NT2/D1 (cell line): ENCODE results near the gene FOXP1.

ENCODE experiments used
- DNase-seq: peaks from one replicate; pipeline ENCODE4 v3.0.0-alpha.2; 2011; ENCODE audit warnings: low read depth, low spot score
- H3K27me3 ChIP-seq: 2 replicates; pipeline ENCODE4 v1.6.0; 2011; ENCODE audit warnings: mild to moderate bottlenecking; ENCODE audit not compliant: insufficient read length, insufficient read depth
- H3K36me3 ChIP-seq: 2 replicates; pipeline ENCODE4 v1.6.1; 2011; ENCODE audit warnings: mild to moderate bottlenecking, low read length, mixed read lengths; ENCODE audit not compliant: insufficient read depth, insufficient read length
- H3K4me1 ChIP-seq: 2 replicates; pipeline ENCODE4 v1.5.1; 2011; ENCODE audit not compliant: insufficient read depth, insufficient read length
- H3K4me3 ChIP-seq: 2 replicates; pipeline ENCODE4 v1.5.1; 2011; ENCODE audit warnings: low read depth; ENCODE audit not compliant: insufficient read length
- H3K9ac ChIP-seq: 2 replicates; pipeline ENCODE4 v1.6.0; 2011; ENCODE audit warnings: low read depth; ENCODE audit not compliant: insufficient read length
- H3K9me3 ChIP-seq: 2 replicates; pipeline ENCODE4 v1.5.1; 2011; ENCODE audit warnings: mild to moderate bottlenecking, low read length; ENCODE audit not compliant: insufficient read depth
- SUZ12 ChIP-seq: IDR thresholded peaks from 2 replicates; pipeline ENCODE4 v1.6.1; 2011; ENCODE audit not compliant: insufficient read length, insufficient read depth; ENCODE audit errors: extremely low read depth
- YY1 ChIP-seq: IDR thresholded peaks from 2 replicates; pipeline ENCODE4 v1.6.1; 2011; ENCODE audit not compliant: insufficient read length, insufficient read depth
- ZNF274 ChIP-seq: IDR thresholded peaks from 2 replicates; pipeline ENCODE4 v1.6.1; 2011; ENCODE audit warnings: mild to moderate bottlenecking, low read depth, low read length

FOXP1 gene

DNA sequence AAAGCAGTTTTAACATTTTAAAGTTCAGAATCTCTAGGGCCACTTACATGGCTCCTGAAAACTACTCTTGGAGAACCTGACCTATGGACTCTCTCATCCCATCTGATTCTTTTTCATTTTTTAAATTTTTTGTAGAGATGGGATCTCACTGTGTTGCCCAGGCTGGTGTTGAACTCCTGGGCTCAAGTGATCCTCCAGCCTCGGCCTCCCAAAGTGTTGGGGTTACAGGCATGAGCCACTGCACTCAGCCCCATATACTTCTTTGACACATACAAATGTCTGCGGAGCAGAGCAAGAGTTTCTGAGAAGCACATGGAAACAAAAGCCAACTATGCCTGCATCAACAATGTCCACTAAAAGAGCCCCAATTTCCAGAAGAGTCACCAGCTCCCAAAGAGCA lies 189.8 kb downstream of the FOXP1 start:
- no peak for DNase-seq
- Histone ChIP-seq H3K9me3 (no peaks in the 10 kb centered on the region), H3K36me3 (no peaks in the 10 kb centered on the region), H3K4me1 (no peaks in the 10 kb centered on the region), H3K27me3 (no peaks in the 10 kb centered on the region), H3K9ac (no peak overlapping the region), H3K4me3 (no peak overlapping the region)
- TF ChIP-seq ZNF274 (no peak), SUZ12 (no peak), YY1 (no peak)

DNA sequence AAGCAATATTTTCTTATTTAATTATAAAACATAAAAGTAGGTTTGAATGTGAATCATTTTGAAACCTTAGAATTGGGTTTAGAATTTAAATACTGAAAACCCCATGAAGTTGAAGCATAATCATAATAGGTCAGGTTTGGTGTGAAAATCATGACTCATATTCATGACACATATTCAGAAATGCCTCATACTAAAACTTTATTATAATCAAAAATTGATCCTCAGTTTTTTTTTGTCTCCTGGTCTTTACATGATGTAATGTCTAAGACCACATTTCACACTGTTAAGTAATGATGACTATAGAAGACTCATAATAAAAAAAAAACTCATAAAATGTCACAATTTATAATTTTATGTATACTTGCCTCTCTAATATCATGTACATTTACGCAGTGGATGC lies 190.4 kb downstream of the FOXP1 start:
- Histone ChIP-seq H3K36me3 (no peaks in the 10 kb centered on the region), H3K27me3 (no peaks in the 10 kb centered on the region), H3K9me3 (no peaks in the 10 kb centered on the region), H3K9ac (no peak overlapping the region), H3K4me1 (no peaks in the 10 kb centered on the region), H3K4me3 (no peak overlapping the region)
- TF ChIP-seq YY1, result no peak
- TF ChIP-seq SUZ12, result no peak
- no peak for TF ChIP-seq ZNF274
- no peak for DNase-seq

DNA sequence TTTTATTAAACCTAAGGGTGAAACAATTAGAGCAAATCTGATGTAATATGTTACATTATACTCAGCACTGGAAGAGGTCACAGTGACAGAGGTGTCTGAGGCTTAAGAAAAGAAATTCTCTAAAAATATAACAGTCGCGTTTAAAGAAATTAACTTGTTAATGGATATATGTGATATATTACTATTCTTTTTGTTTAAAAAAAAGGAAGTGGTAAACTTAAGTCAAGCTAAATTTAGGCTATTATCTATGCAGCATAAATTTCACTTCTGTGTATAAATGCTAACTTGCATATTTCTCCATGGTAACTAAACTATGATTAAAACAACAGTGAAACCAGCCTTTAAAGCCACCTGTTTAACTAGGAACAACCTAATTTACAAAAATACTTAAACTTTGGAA lies 191.3 kb downstream of the FOXP1 start:
- TF ChIP-seq YY1 (no peak), SUZ12 (no peak), ZNF274 (no peak)
- H3K9ac ChIP-seq, result no peak overlapping the region

GRCh38 chr3:71391361-71391760 lies 192.2 kb downstream of the FOXP1 start:
- Histone ChIP-seq H3K9me3 (no peaks in the 10 kb centered on the region), H3K9ac (no peak overlapping the region), H3K27me3 (no peaks in the 10 kb centered on the region), H3K4me1 (no peaks in the 10 kb centered on the region), H3K4me3 (no peak overlapping the region), H3K36me3 (no peaks in the 10 kb centered on the region)
- DNase-seq, result no peak
- TF ChIP-seq YY1, result no peak
- no peak for TF ChIP-seq ZNF274
- no peak for TF ChIP-seq SUZ12

More for the DNA sequence above, 191.3 kb downstream of the FOXP1 start:
- Histone ChIP-seq H3K27me3 (no peaks in the 10 kb centered on the region), H3K9me3 (no peaks in the 10 kb centered on the region), H3K4me3 (no peak overlapping the region), H3K4me1 (no peaks in the 10 kb centered on the region), H3K36me3 (no peaks in the 10 kb centered on the region)
- DNase-seq, result no peak

DNA sequence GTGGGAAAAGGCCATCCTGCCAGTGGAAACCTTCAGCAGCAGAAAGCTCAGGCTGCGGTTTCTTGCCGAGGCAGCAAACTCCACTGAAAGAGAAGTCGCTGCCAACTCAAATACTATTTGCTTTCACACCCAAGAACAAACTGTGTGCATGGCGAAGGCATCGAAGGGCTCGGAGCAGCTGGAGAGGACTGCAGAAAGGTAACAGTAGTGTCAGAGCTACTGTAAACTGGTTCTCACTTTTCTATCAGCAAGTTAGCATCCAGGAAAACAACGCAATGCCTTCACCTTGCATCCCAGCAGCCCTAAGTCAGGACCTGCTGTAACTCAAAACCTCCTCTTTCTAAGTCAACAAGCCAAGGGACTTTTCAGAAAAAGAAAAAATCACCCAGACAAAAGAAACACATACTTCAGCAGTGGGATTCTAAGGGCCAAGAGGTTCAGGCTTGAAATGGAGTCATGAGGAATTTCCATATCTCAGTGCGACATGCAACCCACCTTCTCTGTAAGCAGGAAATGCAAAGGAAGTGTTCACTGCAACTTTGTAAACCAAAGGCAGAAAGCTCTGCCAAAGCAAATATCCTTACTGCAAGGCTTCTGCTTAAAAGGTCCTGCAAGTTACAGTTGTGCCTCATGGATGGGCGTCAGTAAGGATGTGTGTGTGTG lies 193.5 kb downstream of the FOXP1 start:
- Histone ChIP-seq H3K4me3 (no peak overlapping the region), H3K9me3 (no peaks in the 10 kb centered on the region), H3K9ac (no peak overlapping the region), H3K27me3 (no peaks in the 10 kb centered on the region), H3K36me3 (no peaks in the 10 kb centered on the region), H3K4me1 (no peaks in the 10 kb centered on the region)
- DNase-seq, result peak; percentile 36
- TF ChIP-seq ZNF274, result no peak
- TF ChIP-seq YY1, result no peak
- TF ChIP-seq SUZ12, result no peak

DNA sequence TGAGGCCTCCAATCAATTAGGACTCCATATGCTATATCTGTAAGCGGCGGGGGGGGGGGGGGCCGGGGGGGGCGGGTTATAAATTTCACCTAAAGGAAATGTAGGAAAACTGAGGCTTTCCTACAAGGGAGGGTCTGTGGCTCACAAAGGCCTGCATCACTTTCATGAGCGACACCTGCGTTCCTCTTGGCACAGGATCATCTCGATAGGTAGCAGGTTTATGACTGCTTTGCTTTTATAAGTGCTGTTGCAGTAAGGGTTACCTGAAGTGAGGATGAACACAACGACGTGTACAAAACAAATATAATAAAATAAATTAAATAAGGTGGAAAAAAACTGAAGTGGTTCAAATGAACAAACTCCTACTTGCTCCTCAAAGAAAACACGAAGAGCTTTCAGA lies 194.3 kb downstream of the FOXP1 start:
- no peak overlapping the region for H3K4me3 ChIP-seq
- H3K36me3 ChIP-seq, result no peaks in the 10 kb centered on the region
- no peak for DNase-seq
- H3K4me1 ChIP-seq, result no peaks in the 10 kb centered on the region
- no peak overlapping the region for H3K9ac ChIP-seq
- TF ChIP-seq ZNF274 (no peak), YY1 (no peak), SUZ12 (no peak)
- no peaks in the 10 kb centered on the region for H3K27me3 ChIP-seq
- H3K9me3 ChIP-seq, result no peaks in the 10 kb centered on the region

DNA sequence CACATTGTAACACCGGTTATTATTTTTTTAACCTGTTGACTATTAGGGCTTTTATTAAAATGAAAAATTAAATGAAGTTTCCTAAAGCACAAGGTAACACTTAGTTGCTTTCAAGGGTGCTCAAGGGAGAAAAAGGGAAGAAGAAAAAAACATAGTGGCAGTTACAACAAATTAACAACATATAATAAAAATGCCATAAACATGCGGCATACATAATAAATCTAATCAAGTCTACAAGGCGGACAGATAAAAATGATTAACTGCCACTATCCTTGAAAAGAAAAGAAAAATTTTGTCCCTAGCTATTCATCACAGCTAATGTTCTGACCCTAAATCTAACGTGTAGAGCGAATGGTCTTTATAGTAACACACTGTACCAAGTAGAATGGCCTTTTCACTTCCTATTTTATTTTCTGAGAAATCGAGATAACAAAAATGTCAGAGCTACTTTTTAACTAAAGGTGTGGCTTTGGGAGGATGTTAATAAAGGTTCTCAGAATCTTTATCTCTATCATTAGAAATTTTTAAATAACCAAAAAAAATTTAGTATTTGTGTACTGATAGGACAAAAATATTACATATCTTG lies 194.9 kb downstream of the FOXP1 start:
- H3K36me3 ChIP-seq, result no peaks in the 10 kb centered on the region
- no peaks in the 10 kb centered on the region for H3K9me3 ChIP-seq
- H3K9ac ChIP-seq, result no peak overlapping the region
- no peaks in the 10 kb centered on the region for H3K4me1 ChIP-seq
- H3K4me3 ChIP-seq, result no peak overlapping the region
- TF ChIP-seq SUZ12, result no peak
- TF ChIP-seq ZNF274, result no peak
- no peak for TF ChIP-seq YY1
- DNase-seq, result no peak
- no peaks in the 10 kb centered on the region for H3K27me3 ChIP-seq
